HFFc6 (cell line): ENCODE results near the gene NID2. TPM values are rescaled to one million over a fixed set of nuclear protein-coding genes. Genes with fewer than 3 reads are reported as not detected.

Experiments
- DNase-seq: peaks from one replicate; pipeline ENCODE4 v3.0.0-alpha.2; 2018
- H3K27ac Mint-ChIP-seq: 2 replicates; pipeline ENCODE4 v1.8.0; 2020; ENCODE audit warnings: mild to moderate bottlenecking, mixed read lengths
- H3K27me3 Mint-ChIP-seq: 2 replicates; pipeline ENCODE4 v1.8.0; 2021; ENCODE audit warnings: mild to moderate bottlenecking, moderate library complexity, mixed read lengths; ENCODE audit not compliant: insufficient read depth
- H3K36me3 Mint-ChIP-seq: 2 replicates; pipeline ENCODE4 v1.8.0; 2021; ENCODE audit warnings: low read depth, mixed read lengths
- H3K4me1 Mint-ChIP-seq: 2 replicates; pipeline ENCODE4 v1.8.0; 2020; ENCODE audit warnings: low read depth, mixed read lengths
- H3K4me3 Mint-ChIP-seq: 2 replicates; pipeline ENCODE4 v1.8.0; 2020; ENCODE audit warnings: mild to moderate bottlenecking, moderate library complexity, mixed read lengths
- H3K9me3 Mint-ChIP-seq: 2 replicates; pipeline ENCODE4 v1.8.0; 2020; ENCODE audit warnings: mild to moderate bottlenecking, mixed read lengths
- CTCF ChIP-seq: fragments of 200-600 bp; sonication (generic); IDR thresholded peaks from 2 replicates; pipeline ENCODE4 v1.5.0; 2021; ENCODE audit warnings: antibody characterized with exemption, mild to moderate bottlenecking
- total RNA-seq, 6 experiments: library from RNA; stranded (reverse); fragmentation: NEBNext Ultra II Directional; extraction: Animal tissue kit (Norgen Biotek cat#: 25700); gene quantifications; 2 replicates in 1 of 6; 3 replicates in 5 of 6; pipeline ENCODE4 v1.2.3, GENCODE V29; 2021

Gene NID2
- total RNA-seq, 6 experiments from 2014 or later, result 97.3 to 125 (median 113) TPM

- H3K36me3 Mint-ChIP-seq, result no peaks in the 10 kb centered on the region
- no peak overlapping the region for H3K4me3 Mint-ChIP-seq
- no peaks in the 10 kb centered on the region; the same call in 1 of the 2 replicates for H3K9me3 Mint-ChIP-seq
- peak; percentile 98 for TF ChIP-seq CTCF
- peaks cover 22% of the 10 kb centered on the region for H3K27me3 Mint-ChIP-seq
- peak; percentile 66 for DNase-seq
- no peaks in the 10 kb centered on the region for H3K4me1 Mint-ChIP-seq
- H3K27ac Mint-ChIP-seq, result no peak overlapping the region
Observed at GRCh38 chr14:51979088-51979709, 89.7 kb downstream of the NID2 start.

GRCh38 chr14:51978681-51979085, 90.2 kb downstream of the NID2 start:
- Mint-ChIP-seq H3K4me3 (no peak overlapping the region), H3K4me1 (no peaks in the 10 kb centered on the region), H3K27me3 (peaks cover 22% of the 10 kb centered on the region), H3K9me3 (no peaks in the 10 kb centered on the region; the same call in 1 of the 2 replicates), H3K27ac (no peak overlapping the region), H3K36me3 (no peaks in the 10 kb centered on the region)
- no peak for TF ChIP-seq CTCF
- no peak for DNase-seq

- H3K4me3 Mint-ChIP-seq, result no peak overlapping the region
- no peaks in the 10 kb centered on the region for H3K36me3 Mint-ChIP-seq
- DNase-seq, result no peak
Observed at GRCh38 chr14:51977075-51977474, 91.8 kb downstream of the NID2 start.

GRCh38 chr14:51972566-51972965, 96.3 kb downstream of the NID2 start:
- DNase-seq, result no peak
- no peaks in the 10 kb centered on the region for H3K9me3 Mint-ChIP-seq
- H3K36me3 Mint-ChIP-seq, result no peaks in the 10 kb centered on the region
- H3K27ac Mint-ChIP-seq, result no peak overlapping the region
- H3K4me1 Mint-ChIP-seq, result no peaks in the 10 kb centered on the region
- no peak overlapping the region for H3K4me3 Mint-ChIP-seq
- peaks cover 25% of the 10 kb centered on the region for H3K27me3 Mint-ChIP-seq
- no peak for TF ChIP-seq CTCF

More at GRCh38 chr14:51977075-51977474, 91.8 kb downstream of the NID2 start:
- Mint-ChIP-seq H3K4me1 (no peaks in the 10 kb centered on the region), H3K27me3 (peaks cover 16% of the 10 kb centered on the region), H3K27ac (no peak overlapping the region), H3K9me3 (no peaks in the 10 kb centered on the region)
- no peak for TF ChIP-seq CTCF

- H3K27ac Mint-ChIP-seq, result no peak overlapping the region
- TF ChIP-seq CTCF, result no peak
- no peaks in the 10 kb centered on the region for H3K9me3 Mint-ChIP-seq
- H3K36me3 Mint-ChIP-seq, result no peaks in the 10 kb centered on the region
- H3K4me3 Mint-ChIP-seq, result no peak overlapping the region
- H3K4me1 Mint-ChIP-seq, result no peaks in the 10 kb centered on the region
- DNase-seq, result no peak
- peaks cover 25% of the 10 kb centered on the region for H3K27me3 Mint-ChIP-seq
Observed at GRCh38 chr14:51969852-51970540, 98.9 kb downstream of the NID2 start.
